ENCODE data around the gene RAB19.

Gene RAB19

DNA sequence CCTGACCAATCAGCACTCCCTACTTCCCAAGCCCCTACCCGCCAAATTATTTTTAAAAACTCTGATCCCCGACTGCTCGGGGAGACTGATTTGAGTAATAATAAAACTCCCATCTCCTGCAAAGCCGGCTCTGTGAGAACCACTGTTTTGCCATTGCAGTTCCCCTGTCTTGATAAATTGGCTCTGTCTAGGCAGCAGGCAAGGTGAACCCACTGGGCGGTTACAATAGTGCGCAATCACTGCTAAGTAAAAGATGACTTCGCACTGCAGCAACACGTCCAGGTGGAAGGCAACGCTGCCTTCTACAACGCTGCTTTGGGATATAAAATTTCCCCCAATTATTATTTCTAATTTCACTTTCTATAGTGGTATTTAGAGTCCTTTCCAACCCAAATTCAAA is 14.4 kb upstream of the RAB19 start:
- no peak overlapping the region for H3K4me3 ChIP-seq (ENCODE audit: low read depth, low read length)
- no peaks in the 10 kb centered on the region for H3K9me3 ChIP-seq (ENCODE audit: control insufficient read depth, insufficient read depth, low read depth, low read length)
- TF ChIP-seq, protein P1, sequence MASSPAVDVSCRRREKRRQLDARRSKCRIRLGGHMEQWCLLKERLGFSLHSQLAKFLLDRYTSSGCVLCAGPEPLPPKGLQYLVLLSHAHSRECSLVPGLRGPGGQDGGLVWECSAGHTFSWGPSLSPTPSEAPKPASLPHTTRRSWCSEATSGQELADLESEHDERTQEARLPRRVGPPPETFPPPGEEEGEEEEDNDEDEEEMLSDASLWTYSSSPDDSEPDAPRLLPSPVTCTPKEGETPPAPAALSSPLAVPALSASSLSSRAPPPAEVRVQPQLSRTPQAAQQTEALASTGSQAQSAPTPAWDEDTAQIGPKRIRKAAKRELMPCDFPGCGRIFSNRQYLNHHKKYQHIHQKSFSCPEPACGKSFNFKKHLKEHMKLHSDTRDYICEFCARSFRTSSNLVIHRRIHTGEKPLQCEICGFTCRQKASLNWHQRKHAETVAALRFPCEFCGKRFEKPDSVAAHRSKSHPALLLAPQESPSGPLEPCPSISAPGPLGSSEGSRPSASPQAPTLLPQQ (tag by site-specific recombination; IDR thresholded peaks at IDR 0.05): no peak
- TF ChIP-seq ZBTB48 (tag by site-specific recombination; IDR thresholded peaks at IDR 0.05): no peak
- no peak for TF ChIP-seq TCF7L2 (IDR thresholded peaks at IDR 0.05; ENCODE audit: borderline replicate concordance, low read depth, low read length)
- TF ChIP-seq ZNF585B (tag by site-specific recombination; IDR thresholded peaks at IDR 0.05): no peak
- no peak for TF ChIP-seq ZNF169 (tag by site-specific recombination; IDR thresholded peaks at IDR 0.05)
- TF ChIP-seq ZNF426 (tag by site-specific recombination; IDR thresholded peaks at IDR 0.05): no peak
- TF ChIP-seq ZFP41 (tag by site-specific recombination; IDR thresholded peaks at IDR 0.05; ENCODE audit: borderline replicate concordance): no peak
- TF ChIP-seq ZNF544 (tag by site-specific recombination; IDR thresholded peaks at IDR 0.05): no peak
- TF ChIP-seq, protein P2, sequence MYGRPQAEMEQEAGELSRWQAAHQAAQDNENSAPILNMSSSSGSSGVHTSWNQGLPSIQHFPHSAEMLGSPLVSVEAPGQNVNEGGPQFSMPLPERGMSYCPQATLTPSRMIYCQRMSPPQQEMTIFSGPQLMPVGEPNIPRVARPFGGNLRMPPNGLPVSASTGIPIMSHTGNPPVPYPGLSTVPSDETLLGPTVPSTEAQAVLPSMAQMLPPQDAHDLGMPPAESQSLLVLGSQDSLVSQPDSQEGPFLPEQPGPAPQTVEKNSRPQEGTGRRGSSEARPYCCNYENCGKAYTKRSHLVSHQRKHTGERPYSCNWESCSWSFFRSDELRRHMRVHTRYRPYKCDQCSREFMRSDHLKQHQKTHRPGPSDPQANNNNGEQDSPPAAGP (tag by site-specific recombination; IDR thresholded peaks at IDR 0.05): no peak
- TF ChIP-seq, protein P3, sequence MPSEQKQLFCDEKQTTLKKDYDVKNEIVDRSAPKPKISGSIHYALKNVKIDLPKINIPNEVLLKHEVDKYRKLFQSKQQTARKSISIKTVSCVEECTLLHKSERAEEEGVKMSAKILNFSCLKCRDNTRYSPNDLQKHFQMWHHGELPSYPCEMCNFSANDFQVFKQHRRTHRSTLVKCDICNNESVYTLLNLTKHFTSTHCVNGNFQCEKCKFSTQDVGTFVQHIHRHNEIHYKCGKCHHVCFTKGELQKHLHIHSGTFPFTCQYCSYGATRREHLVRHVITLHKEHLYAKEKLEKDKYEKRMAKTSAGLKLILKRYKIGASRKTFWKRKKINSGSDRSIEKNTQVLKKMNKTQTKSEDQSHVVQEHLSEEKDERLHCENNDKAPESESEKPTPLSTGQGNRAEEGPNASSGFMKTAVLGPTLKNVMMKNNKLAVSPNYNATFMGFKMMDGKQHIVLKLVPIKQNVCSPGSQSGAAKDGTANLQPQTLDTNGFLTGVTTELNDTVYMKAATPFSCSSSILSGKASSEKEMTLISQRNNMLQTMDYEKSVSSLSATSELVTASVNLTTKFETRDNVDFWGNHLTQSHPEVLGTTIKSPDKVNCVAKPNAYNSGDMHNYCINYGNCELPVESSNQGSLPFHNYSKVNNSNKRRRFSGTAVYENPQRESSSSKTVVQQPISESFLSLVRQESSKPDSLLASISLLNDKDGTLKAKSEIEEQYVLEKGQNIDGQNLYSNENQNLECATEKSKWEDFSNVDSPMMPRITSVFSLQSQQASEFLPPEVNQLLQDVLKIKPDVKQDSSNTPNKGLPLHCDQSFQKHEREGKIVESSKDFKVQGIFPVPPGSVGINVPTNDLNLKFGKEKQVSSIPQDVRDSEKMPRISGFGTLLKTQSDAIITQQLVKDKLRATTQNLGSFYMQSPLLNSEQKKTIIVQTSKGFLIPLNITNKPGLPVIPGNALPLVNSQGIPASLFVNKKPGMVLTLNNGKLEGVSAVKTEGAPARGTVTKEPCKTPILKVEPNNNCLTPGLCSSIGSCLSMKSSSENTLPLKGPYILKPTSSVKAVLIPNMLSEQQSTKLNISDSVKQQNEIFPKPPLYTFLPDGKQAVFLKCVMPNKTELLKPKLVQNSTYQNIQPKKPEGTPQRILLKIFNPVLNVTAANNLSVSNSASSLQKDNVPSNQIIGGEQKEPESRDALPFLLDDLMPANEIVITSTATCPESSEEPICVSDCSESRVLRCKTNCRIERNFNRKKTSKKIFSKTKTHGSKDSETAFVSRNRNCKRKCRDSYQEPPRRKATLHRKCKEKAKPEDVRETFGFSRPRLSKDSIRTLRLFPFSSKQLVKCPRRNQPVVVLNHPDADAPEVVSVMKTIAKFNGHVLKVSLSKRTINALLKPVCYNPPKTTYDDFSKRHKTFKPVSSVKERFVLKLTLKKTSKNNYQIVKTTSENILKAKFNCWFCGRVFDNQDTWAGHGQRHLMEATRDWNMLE (tag by site-specific recombination; conservative IDR thresholded peaks at IDR 0.05; ENCODE audit: low read depth): no peak
- TF ChIP-seq ZNF114 (tag by site-specific recombination; IDR thresholded peaks at IDR 0.05): no peak
- no peak for TF ChIP-seq ZNF132 (tag by site-specific recombination; IDR thresholded peaks at IDR 0.05; ENCODE audit: borderline replicate concordance)
- TF ChIP-seq RBAK (tag by site-specific recombination; IDR thresholded peaks at IDR 0.05): no peak
- no peak for TF ChIP-seq SP7 (tag by site-specific recombination; IDR thresholded peaks at IDR 0.05)
- no peak for TF ChIP-seq ZNF121 (tag by site-specific recombination; IDR thresholded peaks at IDR 0.05)
- TF ChIP-seq, protein P4, sequence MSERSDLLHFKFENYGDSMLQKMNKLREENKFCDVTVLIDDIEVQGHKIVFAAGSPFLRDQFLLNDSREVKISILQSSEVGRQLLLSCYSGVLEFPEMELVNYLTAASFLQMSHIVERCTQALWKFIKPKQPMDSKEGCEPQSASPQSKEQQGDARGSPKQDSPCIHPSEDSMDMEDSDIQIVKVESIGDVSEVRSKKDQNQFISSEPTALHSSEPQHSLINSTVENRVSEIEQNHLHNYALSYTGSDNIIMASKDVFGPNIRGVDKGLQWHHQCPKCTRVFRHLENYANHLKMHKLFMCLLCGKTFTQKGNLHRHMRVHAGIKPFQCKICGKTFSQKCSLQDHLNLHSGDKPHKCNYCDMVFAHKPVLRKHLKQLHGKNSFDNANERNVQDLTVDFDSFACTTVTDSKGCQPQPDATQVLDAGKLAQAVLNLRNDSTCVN (tag by site-specific recombination; optimal IDR thresholded peaks at IDR 0.05): no peak
- no peak for TF ChIP-seq ZSCAN30 (tag by site-specific recombination; IDR thresholded peaks at IDR 0.05)
- TF ChIP-seq, protein P5, sequence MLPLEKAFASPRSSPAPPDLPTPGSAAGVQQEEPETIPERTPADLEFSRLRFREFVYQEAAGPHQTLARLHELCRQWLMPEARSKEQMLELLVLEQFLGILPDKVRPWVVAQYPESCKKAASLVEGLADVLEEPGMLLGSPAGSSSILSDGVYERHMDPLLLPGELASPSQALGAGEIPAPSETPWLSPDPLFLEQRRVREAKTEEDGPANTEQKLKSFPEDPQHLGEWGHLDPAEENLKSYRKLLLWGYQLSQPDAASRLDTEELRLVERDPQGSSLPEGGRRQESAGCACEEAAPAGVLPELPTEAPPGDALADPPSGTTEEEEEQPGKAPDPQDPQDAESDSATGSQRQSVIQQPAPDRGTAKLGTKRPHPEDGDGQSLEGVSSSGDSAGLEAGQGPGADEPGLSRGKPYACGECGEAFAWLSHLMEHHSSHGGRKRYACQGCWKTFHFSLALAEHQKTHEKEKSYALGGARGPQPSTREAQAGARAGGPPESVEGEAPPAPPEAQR (tag by site-specific recombination; IDR thresholded peaks at IDR 0.05): no peak
- TF ChIP-seq, protein P6, sequence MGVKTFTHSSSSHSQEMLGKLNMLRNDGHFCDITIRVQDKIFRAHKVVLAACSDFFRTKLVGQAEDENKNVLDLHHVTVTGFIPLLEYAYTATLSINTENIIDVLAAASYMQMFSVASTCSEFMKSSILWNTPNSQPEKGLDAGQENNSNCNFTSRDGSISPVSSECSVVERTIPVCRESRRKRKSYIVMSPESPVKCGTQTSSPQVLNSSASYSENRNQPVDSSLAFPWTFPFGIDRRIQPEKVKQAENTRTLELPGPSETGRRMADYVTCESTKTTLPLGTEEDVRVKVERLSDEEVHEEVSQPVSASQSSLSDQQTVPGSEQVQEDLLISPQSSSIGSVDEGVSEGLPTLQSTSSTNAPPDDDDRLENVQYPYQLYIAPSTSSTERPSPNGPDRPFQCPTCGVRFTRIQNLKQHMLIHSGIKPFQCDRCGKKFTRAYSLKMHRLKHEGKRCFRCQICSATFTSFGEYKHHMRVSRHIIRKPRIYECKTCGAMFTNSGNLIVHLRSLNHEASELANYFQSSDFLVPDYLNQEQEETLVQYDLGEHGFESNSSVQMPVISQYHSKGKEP (tag by site-specific recombination; IDR thresholded peaks at IDR 0.05): no peak
- ChIA-PET CTCF (no interaction called here), POLR2A (no interaction called here)
- H3K4me1 ChIP-seq (ENCODE audit: control insufficient read depth, insufficient read depth, low read length): peaks cover 7% of the 10 kb centered on the region
- H3K36me3 ChIP-seq (ENCODE audit: control insufficient read depth in 2 of 2, insufficient read depth in 1 of 2, low read length in 2 of 2): no peaks in the 10 kb centered on the region; a peak in 1 of 3 replicates
- H3K27ac ChIP-seq (ENCODE audit: extremely low read depth, low read depth, low read length): no peak overlapping the region

All from HEK293 (cell line).